HG03460 (cell line): Measurements from ENCODE around the gene ACIN1.

ENCODE experiments used
- ATAC-seq: cut with Tn5 transposase; IDR thresholded peaks from one replicate; pipeline ENCODE4 v1.9.1; 2021; ENCODE audit not compliant: unreplicated experiment

Gene ACIN1

DNA sequence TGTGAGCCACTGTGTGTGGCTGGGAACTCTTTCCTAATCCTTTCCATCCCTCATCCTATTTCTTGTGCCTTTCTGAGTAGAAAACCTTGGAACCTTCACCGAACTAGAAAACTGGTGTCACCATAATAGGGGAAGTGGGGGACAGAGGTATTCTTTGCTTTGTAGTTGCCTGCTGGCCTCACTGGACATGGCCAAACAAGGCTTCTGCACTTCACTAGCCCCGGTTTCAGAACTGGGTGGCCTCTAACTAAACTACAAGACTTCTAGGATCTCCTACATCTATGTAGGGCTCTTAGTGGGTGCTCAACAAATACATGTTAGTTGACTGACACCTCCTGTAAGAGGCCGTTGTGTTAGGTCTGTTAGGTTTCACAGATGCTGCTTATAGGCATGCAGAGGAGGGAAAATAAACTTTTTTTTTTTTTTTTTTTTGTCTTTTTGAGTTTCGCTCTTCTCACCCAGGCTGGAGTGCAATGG is 10.4 kb upstream of the ACIN1 start:
- no peak for ATAC-seq

DNA sequence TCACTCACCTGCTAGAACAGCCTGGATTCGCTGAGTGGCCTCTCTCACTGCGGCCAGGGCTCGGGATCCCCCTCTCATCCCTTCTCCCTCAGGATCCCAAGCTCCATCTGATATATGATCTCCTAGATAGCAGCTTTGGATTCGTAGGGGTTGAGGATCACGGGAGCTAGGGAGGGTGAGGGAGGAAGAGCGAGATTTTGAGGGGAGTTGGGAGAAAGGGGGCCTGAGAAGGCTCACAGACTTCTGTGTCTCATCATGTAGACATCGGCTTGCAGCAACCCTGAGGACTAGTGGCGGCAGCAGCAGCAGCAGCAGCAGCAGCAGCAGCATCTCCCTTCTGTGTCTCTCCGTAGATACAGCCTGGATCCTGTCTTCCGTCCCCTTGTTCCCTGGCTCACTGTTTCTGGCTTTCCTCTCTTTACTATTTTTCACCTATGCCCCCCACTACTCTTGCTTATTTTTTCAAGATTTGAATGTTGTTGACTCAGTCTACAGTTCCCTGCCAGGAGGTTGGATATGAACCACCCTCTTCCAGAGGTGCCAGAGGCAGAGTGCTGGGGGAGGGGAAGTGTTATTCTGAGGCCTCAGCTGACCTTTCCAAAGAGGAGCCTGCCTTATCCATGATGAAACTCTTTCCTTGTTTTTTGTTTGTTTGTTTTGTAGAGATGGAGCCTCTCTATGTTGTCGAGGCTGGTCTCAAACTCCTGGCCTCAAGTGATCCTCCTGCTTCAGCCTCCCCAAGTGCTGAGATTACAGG is 9.8 kb upstream of the ACIN1 start, which contains the start of gene CIROP:
Gene CIROP, minus strand, starts transcription at position 399 of the 757 bp plus-strand sequence. Its CDS starts 69 bp downstream, at position 330.
- ATAC-seq, result no peak

DNA sequence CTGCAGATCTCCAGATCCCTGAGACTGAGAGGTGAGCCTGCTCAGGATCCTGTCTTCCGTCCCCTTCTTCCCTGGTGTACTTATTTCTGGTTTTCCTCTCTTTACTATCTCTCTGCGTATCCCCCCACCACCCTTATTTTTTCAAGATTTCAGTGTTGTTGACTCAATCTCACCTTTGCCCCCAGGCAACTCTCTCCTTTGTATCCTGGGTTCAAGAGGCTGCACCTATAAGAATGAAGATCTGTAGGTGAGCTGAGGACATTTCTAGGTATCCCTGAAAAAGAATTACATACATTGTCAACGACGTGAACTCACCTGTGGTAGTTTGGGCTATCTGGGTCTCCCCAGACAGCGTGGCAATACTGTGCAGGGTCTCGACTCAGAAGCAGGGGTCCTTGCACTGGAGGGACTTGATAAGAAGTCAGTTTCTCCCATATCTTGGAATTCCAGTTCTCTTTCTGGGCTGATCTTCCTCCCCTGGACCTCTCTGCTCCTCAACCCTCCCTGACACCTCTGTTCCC is 9.2 kb upstream of the ACIN1 start:
- ATAC-seq, result no peak

DNA sequence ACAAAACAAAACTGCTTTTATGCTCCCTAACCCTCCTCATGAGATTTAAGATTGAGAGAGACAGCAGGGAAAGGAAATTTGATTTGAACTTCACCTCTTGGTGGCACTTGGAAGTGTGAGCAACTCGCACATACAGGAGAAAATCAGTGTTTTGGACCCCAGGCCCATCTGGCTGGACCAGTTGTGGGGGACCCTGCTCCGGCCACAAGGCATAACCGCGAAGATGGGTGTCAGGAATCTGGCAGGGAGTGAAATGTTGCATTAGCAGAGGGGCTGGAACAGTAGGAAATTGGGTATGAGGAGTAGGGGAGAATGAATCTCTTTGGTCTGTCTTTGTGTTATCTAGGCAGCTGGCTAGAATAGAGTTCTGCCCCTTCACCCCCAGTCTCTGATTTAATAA is 8.6 kb upstream of the ACIN1 start:
- no peak for ATAC-seq

DNA sequence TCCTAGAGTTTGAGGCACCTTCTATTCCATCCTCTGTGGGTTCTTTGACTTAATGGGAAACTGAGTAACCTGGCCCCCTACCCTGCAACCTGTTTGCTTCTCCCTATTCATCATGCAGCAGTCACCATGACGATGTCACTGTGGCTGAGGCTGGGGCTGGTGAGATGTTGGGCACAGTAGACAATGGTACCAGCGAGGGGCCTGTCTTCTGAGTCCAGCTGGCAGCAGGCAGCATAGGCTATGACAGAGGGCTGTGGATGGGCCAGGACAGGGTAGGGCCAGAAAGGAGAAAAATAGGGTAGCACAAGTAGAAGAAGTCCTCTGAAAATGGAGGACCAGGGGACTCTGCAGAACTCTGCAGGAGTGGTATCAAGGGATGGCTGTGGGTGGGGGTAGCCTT is 7.9 kb upstream of the ACIN1 start:
- no peak for ATAC-seq

DNA sequence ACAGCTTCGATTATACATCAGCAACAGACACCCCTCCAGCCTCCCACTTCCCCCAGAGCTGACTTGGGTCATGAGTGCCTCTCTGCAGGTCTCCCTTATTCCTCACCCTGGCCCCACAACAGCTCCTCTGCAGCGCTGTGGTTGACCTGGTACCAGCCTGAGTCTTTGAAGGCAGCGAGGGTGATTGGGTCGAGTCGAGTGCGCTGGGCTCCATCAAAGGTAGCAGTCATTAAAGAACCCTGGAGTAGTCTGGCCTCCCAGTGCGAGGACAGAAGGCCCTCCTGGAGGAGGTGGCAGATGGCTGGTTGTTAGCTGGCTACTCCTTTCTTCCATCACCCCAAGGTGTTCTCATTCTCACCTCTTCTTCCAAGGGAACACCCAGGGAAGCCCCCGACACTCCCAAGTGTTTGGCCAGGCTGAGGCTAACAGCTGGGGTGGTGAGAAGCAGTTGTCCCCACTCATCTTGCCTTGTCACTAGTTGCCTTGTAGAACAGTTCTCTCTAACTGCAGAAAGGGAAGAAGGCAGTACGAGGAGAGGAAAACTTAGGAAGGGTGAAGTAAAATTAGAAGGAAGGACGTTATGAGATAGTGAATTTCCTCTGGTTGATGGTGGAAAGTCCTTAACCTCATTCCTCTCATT is 7.2 kb upstream of the ACIN1 start:
- ATAC-seq, result no peak

DNA sequence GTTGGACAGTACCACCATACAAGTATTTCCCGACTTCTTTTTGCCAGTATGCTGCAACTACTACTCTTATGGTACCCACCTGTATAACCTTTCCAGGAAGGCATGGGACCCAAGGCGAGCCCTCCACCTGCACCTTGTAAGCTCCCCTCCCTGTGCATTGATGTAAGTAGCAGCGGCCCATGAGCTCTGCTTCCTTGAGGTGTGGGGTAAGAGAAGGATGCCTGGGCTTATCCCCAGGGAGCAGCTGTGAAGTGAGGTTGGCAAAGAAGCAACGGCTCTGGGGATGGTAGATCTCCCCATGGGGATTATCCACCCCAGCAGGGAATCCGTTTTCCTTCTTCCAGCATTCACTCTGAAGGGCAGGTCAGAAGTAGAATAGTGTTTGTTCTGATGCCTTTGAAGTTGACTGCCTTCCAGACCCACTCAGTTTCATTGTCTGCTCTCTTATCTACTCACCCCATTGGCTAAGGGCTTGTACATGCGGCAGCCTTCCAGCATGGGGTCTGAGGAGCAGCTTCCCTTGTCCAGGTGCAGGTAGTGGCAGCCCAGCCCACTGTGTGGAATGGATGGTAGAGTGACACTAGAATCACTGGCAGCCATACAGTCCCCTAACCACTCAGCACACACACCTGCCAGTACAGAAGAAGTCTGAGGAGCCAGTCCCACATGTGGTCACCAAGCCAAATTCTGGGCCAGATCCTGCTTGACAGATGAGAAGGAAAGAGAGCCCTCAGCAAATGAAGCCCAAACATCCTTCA is 6.5 kb upstream of the ACIN1 start:
- no peak for ATAC-seq

DNA sequence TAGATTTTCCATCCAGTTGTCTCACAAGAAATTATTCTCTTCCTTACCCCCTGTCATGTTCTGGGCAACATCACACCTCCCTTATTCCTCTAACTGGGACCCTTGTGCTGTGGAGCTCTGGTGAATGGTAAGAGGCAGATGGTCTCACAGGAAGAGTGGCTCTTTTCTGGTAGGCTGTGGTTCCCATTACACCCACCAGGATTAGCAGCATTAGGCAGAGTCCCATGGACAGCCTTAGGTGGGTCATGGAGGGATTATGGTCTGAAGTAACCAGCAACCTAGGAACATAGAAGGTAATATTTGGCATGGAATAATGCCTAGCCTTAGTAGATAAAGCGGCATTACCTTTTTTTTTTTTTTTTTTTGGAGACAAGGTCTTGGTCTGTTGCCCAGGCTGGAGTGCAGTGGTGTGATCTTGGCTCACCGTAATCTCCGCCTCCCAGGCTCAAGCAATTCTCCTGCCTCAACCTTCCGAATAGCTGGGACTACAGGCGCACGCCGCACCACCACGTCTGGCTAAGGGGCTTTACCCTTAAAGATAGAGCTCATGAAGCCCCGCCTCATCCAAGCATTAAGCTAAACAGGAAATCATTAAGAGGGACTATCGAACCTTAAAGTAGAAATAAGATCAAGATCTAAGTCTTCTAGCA is 4.4 kb upstream of the ACIN1 start:
- ATAC-seq, result no peak

DNA sequence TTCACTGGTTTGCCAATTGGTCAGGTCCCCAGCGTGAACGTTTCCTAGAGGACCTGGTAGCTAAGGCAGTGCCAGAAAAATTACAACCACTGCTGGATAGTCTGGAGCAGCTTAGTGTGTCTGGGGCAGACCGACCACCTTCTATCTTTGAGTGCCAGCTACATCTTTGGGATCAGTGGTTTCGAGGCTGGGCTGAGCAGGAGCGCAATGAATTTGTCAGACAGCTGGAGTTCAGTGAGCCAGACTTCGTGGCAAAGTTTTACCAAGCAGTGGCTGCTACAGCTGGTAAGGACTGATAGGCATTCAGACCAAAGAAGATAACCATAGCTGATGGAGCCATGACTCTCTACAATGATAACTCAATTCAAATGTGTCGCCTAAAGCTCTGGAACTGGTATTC is 2.9 kb upstream of the ACIN1 start:
- no peak for ATAC-seq

DNA sequence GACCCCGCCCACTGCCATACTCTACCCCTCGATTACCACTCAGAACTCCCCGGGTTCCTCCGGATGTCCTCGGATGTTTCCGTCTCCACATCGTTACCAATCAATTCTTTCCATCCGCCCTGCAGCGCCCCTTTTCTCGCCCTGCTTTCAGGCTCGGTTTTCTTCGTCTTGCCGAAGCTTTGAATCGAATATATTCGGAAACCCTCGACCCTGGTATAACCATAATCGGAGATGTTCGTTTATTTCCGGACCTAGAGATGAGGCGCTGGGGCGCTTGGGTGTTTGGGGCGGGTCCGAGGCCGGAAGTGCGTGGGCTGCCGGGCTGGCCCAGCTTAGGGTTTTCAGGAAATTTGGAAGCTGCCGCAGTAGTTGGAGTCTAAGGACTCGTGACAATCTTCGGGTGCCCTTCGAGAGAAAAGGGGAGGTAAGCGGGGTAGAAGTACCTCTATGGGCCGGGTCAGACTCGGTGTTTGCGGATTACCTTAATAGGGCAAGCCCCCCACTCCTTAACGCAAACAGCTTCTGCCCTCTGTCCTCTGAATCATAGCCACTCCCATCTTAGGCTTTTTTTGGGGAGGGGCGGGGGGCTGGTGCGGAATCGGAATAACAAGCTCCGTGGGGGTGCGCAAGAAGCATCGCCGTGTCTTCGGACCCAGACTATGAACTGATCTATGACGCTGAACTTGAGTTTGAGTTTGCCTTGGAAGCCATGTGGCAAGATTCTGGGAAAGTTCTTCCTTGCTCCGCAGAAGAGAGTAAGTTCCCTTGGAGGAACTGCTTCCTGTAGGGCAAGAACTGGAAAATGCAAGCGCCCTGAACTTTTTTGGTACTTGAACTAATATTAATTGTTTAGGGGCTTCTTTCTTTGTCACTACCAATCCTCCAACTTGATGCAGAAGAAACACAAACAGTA is 516 bp upstream of the ACIN1 start, which contains the start of gene C14orf119:
Gene C14orf119, plus strand, starts transcription at position 310 of the 913 bp plus-strand sequence. CDS start 2,154 bp downstream, outside the sequence.
- ATAC-seq, result peak; percentile 91

DNA sequence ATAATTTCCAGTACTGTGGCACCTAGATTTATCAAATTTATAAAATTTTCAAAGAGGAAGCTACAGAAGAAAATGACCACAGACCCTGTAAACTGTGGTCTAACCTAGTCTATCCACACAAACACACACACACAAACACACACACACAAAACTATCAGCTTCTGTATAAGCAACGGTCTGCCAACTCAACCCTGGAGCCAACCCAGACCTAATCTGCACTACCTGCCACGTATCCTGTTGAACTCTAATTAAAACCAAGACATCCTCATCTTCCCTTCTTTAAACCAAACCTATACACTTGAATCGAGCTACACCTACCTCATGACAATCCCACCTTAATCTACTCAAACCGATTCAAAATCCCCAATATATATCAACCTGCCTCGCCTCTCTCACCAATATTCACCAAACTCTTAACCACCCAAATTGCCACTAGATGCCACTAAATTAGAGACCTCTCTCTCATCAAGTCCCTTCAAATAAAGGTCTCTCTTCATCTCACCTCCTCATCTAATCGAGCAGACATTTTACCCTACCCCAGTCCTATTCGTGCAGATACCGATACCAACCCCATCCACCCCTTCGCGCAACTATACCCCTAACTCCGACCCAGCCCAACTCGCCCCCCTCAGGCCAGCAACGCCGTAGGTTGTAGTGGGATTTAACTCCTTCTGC is 808 bp downstream of the ACIN1 start:
- ATAC-seq, result no peak

DNA sequence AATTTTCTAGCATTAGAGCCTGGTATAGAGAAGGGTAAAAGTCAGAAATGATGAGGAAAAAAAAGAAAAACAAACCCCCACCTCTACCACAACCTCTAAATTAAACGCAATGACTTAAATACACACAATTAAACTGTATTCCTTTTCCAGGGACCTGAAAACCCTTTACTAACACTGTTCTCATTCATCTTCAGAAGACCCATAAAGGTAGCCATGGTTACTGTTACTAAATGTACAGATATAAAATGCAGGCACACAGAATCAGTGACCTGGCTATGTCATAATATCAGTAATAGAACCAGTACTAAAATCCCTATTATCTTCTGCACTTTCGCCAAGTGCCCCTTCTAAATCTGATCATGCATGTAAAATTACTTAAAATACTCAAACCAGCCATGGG is 1.4 kb downstream of the ACIN1 start:
- ATAC-seq, result no peak

DNA sequence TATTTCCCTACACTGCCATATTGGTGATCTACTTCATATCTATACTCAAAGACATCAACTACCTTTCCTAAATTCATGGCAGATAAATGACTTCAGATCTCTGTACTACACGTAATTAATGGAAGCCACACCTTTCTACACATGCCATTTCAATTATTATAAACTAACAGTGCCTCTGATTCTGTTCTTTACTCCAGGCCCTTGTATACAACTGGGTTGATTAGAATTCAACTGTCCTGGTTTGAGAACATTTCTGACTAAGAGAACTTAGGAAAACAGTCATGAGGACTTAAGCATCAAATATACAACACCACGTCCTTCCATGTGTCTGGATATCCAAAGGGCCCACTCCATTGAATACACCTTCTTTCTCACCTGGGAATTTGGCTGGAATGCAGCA is 1.8 kb downstream of the ACIN1 start:
- ATAC-seq, result no peak

DNA sequence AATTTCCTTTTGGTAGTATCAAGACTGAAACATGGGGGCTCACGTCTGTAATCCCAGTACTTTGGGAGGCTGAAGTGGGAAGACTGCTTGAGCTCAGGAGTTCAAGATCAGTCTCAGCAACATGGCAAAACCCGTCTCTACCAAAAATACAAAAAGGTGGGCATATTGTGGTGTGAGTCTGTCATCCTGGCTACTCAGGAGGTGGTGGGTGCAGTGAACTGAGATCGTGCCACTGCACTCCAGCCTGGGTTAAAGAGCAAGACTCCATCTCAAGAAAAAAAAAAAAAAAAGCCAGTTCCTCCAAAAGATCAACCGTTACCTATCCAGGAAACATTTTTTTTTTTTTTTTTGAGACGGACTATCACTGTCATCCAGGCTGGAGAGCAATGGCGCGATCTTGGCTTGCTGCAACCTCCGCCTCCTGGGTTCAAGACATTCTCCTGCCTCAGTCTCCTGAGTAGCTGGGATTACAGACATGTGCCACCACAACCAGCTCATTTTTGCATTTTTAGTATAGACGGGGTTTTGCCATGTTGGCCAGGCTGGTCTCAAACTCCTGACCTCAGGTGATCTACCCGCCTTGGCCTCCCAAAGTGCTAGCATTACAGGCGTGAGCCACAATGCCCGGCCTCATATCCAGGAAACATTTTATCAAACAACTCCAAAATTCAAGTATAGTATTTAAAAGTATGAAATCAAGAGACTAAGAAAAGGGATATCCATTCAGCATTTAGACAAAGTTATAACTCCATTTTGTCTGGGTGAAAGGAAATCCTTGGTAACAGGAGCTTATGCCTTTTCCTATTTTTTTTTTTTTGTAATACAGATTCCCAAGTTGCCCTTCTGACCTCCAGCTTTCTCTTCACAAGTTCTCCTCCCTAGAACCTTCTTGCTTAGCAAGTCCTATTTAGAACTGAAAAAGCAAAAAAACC is 3.4 kb downstream of the ACIN1 start:
- no peak for ATAC-seq

DNA sequence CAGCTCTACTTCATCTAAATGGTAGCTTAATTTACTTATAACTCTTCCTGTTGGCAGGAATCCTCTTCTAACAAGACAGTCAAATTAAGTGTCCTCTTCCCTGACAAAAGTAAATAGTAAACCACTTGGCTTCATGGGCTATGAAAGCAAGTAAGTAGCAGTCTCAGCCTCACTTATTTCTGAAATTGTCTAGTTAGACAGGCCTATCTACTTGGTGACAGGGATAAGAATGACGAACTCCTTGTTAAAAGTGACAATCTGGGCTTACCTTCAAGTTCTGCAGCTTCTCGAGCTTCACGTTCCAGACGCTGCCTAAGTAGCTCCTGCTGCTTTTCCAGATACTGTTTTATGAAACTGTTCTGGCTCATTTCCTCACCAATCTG is 4.7 kb downstream of the ACIN1 start:
- ATAC-seq, result no peak

DNA sequence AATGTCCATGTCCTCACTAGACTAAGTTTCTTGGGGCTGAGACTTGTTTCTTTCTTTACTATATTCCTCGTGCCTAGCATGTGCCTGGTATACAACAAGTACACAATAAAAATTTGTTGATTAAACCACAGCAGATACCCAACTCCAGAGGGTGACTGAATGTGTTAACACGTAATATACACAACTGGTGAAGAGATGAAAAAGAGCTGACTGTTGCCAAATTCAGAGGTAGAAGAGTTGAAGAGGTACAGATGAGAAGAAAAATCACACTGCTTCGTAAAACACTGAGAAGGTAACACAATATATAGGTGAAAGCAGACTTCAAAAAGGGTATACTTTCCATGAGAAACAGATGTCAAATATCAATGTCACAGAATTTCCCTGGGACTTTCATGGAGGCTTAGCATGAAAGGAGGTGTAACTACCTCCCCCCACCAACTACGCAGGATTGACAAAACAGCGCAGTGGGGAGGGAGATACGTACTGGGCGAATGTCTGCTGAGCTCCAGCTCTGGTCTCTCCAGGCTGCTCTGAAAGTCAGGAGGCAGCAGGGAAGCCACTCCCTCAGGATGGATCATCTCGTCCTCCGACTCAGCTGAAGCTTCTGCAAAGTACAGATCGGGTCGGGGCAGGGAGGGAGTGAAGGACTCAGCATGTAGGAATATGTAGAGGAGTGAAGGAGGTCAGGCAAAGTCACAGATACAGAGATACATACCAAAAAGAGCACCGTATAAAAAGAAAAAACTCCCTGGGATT is 5.3 kb downstream of the ACIN1 start:
- ATAC-seq, result no peak

DNA sequence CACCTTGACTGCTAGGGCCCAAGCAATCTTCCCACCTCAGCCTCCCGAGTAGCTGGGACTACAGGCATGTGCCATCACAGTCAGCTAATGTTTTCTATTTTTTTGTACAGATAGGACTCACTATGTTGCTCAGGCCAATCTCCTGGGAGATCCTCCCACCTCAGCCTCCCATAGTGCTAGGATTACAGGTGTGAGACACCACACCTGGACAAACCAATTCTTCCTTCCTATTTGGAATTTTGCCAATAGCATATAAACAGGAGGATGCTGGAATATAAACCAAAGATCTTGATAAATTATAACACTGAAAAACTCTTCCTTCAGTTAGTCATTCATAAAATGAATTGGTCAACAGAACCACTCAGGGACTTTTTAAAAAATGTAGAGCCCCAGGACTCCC is 8.4 kb downstream of the ACIN1 start:
- ATAC-seq, result no peak

DNA sequence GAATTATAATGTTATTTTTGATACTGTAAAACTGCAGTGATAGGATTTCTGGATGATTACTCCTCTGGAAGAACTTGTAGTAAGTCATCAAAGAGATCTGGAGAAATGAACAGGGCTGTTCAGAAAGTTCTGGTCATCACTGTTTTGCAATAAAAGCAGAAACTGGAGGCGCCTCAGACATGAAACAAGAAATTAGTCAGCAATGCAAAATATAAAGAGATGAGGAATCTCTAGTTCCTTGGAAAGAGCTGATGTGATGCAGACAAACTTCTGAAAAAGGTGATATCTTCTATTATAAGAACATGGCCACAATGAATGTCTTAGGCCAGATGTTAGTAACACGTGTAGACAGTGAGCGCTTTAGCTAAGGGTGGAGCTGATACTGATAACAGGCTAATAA is 9.5 kb downstream of the ACIN1 start:
- no peak for ATAC-seq
